Adrenal gland (tissue), 5 donors: ENCODE data around the gene ZNF862.

Experiments used
- POLR2A ChIP-seq, 2 donors: fragments of 450-650 bp; IDR thresholded peaks; one replicate each; pipeline ENCODE4 v1.6.1; 2017; ENCODE audit warnings: antibody characterized with exemption in 2 of 2, mild to moderate bottlenecking in 2 of 2, moderate library complexity in 1 of 2
- TF ChIP-seq, protein P1 (sequence below), 6 experiments: fragments of 450-650 bp in 4 of 6; fragments of 200-600 bp in 2 of 6; sonication (generic) in 1 of 6; IDR thresholded peaks; 1 replicate in 5 of 6; 2 replicates in 1 of 6; pipeline versions ENCODE4 v1.5.1 to v1.8.0; 2016 to 2021; ENCODE audit warnings: antibody characterized with exemption in 6 of 6, mild to moderate bottlenecking in 2 of 6, moderate library complexity in 1 of 6
- donor health status: DM: no; HTN: no; CAD: no.

- TF ChIP-seq, protein P1, sequence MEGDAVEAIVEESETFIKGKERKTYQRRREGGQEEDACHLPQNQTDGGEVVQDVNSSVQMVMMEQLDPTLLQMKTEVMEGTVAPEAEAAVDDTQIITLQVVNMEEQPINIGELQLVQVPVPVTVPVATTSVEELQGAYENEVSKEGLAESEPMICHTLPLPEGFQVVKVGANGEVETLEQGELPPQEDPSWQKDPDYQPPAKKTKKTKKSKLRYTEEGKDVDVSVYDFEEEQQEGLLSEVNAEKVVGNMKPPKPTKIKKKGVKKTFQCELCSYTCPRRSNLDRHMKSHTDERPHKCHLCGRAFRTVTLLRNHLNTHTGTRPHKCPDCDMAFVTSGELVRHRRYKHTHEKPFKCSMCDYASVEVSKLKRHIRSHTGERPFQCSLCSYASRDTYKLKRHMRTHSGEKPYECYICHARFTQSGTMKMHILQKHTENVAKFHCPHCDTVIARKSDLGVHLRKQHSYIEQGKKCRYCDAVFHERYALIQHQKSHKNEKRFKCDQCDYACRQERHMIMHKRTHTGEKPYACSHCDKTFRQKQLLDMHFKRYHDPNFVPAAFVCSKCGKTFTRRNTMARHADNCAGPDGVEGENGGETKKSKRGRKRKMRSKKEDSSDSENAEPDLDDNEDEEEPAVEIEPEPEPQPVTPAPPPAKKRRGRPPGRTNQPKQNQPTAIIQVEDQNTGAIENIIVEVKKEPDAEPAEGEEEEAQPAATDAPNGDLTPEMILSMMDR (IDR thresholded peaks at IDR 0.05): no peak
- TF ChIP-seq POLR2A (IDR thresholded peaks at IDR 0.05): no peak
Measured at GRCh38 chr7:149866139-149866778, 28.1 kb downstream of the ZNF862 start.
